Measurements from ENCODE around the gene GMPR2. TPM values are rescaled to one million over a fixed set of nuclear protein-coding genes. Genes with fewer than 3 reads are reported as not detected.

GMPR2 gene
- total and polyA plus RNA-seq, 2 of the 13 experiments (the other 11 are each of a cell fraction or from before 2014, with no cell fraction given) = 210 to 273 TPM

DNA sequence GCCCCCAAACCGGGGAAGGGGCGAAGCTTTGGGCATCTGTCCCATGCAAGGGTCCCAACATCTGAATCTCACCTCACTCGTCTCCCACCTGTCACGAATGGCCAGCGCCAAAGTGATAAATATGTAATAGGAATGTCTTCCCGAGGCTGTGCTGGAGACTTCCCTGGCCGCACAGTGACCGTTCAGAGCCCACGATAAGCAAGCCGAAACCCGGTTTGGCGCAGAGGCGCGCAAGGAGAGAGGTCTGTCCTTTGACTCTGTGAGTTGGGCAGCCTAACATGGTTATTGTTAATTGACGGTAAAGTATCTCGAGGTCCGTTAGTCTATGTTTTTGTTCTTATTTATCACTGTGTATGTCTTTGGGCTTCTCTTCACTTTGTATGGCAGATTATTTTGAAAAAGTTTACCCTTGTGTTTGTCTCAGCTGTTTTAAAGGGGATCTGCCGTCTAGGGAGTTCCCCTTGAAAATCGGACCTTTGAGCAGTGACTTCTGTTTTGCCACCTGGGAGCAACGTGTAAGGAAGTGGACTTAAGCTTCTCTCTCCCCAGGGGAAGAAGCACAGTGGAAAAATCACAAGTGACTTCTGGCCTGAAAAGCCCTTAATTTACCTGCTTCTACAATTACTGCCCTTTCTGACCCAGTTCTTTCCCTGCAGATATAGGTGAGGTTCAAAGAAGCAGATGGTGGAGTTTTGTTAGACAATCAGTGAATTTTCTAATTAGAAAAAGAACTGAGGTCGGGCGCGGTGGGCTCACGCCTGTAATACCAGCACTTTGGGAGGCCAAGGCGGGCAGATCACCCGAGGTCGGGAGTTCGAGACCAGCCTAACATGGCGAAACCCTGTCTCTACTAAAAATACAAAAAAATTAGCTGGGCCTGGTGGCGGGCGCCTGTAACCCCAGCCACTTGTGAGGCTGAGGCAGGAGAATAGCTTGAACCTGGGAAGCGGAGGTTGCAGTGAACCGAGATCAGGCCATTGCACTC lies 36.4 kb upstream of the GMPR2 start (continued):
- TF ChIP-seq, protein P1, sequence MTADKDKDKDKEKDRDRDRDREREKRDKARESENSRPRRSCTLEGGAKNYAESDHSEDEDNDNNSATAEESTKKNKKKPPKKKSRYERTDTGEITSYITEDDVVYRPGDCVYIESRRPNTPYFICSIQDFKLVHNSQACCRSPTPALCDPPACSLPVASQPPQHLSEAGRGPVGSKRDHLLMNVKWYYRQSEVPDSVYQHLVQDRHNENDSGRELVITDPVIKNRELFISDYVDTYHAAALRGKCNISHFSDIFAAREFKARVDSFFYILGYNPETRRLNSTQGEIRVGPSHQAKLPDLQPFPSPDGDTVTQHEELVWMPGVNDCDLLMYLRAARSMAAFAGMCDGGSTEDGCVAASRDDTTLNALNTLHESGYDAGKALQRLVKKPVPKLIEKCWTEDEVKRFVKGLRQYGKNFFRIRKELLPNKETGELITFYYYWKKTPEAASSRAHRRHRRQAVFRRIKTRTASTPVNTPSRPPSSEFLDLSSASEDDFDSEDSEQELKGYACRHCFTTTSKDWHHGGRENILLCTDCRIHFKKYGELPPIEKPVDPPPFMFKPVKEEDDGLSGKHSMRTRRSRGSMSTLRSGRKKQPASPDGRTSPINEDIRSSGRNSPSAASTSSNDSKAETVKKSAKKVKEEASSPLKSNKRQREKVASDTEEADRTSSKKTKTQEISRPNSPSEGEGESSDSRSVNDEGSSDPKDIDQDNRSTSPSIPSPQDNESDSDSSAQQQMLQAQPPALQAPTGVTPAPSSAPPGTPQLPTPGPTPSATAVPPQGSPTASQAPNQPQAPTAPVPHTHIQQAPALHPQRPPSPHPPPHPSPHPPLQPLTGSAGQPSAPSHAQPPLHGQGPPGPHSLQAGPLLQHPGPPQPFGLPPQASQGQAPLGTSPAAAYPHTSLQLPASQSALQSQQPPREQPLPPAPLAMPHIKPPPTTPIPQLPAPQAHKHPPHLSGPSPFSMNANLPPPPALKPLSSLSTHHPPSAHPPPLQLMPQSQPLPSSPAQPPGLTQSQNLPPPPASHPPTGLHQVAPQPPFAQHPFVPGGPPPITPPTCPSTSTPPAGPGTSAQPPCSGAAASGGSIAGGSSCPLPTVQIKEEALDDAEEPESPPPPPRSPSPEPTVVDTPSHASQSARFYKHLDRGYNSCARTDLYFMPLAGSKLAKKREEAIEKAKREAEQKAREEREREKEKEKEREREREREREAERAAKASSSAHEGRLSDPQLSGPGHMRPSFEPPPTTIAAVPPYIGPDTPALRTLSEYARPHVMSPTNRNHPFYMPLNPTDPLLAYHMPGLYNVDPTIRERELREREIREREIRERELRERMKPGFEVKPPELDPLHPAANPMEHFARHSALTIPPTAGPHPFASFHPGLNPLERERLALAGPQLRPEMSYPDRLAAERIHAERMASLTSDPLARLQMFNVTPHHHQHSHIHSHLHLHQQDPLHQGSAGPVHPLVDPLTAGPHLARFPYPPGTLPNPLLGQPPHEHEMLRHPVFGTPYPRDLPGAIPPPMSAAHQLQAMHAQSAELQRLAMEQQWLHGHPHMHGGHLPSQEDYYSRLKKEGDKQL (CRISPR knock-in tag; IDR thresholded peaks at IDR 0.05; ENCODE audit: low read depth) = no peak
- TF ChIP-seq, protein P2, sequence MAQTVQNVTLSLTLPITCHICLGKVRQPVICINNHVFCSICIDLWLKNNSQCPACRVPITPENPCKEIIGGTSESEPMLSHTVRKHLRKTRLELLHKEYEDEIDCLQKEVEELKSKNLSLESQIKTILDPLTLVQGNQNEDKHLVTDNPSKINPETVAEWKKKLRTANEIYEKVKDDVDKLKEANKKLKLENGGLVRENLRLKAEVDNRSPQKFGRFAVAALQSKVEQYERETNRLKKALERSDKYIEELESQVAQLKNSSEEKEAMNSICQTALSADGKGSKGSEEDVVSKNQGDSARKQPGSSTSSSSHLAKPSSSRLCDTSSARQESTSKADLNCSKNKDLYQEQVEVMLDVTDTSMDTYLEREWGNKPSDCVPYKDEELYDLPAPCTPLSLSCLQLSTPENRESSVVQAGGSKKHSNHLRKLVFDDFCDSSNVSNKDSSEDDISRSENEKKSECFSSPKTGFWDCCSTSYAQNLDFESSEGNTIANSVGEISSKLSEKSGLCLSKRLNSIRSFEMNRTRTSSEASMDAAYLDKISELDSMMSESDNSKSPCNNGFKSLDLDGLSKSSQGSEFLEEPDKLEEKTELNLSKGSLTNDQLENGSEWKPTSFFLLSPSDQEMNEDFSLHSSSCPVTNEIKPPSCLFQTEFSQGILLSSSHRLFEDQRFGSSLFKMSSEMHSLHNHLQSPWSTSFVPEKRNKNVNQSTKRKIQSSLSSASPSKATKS (CRISPR knock-in tag; IDR thresholded peaks at IDR 0.05) = no peak
- TF ChIP-seq, protein P3, sequence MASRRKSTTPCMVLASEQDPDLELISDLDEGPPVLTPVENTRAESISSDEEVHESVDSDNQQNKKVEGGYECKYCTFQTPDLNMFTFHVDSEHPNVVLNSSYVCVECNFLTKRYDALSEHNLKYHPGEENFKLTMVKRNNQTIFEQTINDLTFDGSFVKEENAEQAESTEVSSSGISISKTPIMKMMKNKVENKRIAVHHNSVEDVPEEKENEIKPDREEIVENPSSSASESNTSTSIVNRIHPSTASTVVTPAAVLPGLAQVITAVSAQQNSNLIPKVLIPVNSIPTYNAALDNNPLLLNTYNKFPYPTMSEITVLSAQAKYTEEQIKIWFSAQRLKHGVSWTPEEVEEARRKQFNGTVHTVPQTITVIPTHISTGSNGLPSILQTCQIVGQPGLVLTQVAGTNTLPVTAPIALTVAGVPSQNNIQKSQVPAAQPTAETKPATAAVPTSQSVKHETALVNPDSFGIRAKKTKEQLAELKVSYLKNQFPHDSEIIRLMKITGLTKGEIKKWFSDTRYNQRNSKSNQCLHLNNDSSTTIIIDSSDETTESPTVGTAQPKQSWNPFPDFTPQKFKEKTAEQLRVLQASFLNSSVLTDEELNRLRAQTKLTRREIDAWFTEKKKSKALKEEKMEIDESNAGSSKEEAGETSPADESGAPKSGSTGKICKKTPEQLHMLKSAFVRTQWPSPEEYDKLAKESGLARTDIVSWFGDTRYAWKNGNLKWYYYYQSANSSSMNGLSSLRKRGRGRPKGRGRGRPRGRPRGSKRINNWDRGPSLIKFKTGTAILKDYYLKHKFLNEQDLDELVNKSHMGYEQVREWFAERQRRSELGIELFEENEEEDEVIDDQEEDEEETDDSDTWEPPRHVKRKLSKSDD (CRISPR knock-in tag; IDR thresholded peaks at IDR 0.05; ENCODE audit: low read depth) = no peak
